Neural crest cell (in vitro differentiated cells): ENCODE results near the gene F13A1. TPM values are rescaled to one million over a fixed set of nuclear protein-coding genes. Genes with fewer than 3 reads are reported as not detected.

Experiments
- DNase-seq: peaks from one replicate; pipeline ENCODE4 v3.0.0; 2021; ENCODE audit warnings: low read depth, mixed read lengths, low spot score
- H3K27ac Mint-ChIP-seq: one replicate; pipeline ENCODE4 v1.8.0; 2021; ENCODE audit warnings: mild to moderate bottlenecking, mixed read lengths; ENCODE audit not compliant: unreplicated experiment
- H3K27me3 Mint-ChIP-seq: 2 replicates; pipeline ENCODE4 v1.8.0; 2021; ENCODE audit warnings: low read depth, mild to moderate bottlenecking, mixed read lengths
- H3K36me3 Mint-ChIP-seq: 2 replicates; pipeline ENCODE4 v1.8.0; 2021; ENCODE audit warnings: low read depth, mild to moderate bottlenecking, mixed read lengths
- H3K4me1 Mint-ChIP-seq: 2 replicates; pipeline ENCODE4 v1.8.0; 2021; ENCODE audit warnings: mixed read lengths
- H3K4me3 Mint-ChIP-seq: one replicate; pipeline ENCODE4 v1.8.0; 2021; ENCODE audit warnings: mild to moderate bottlenecking, mixed read lengths
- H3K9me3 Mint-ChIP-seq: 2 replicates; pipeline ENCODE4 v1.8.0; 2021; ENCODE audit warnings: mixed read lengths
- CTCF ChIP-seq: fragments of 200-600 bp; sonication (generic); conservative IDR thresholded peaks from 2 replicates; pipeline ENCODE4 v1.5.0; 2021; ENCODE audit warnings: antibody characterized with exemption, mild to moderate bottlenecking
- total RNA-seq: library from RNA; stranded (reverse); gene quantifications from 2 replicates; pipeline ENCODE4 v1.2.1, GENCODE V29; 2021

The F13A1 gene
- total RNA-seq, 1 donor from 2014 or later = 0.70 TPM

- no peak for TF ChIP-seq CTCF
- no peak overlapping the region for H3K4me3 Mint-ChIP-seq
- DNase-seq = no peak
- peaks cover 8% of the 10 kb centered on the region for H3K9me3 Mint-ChIP-seq
- H3K27me3 Mint-ChIP-seq = no peaks in the 10 kb centered on the region
- peaks cover 9% of the 10 kb centered on the region for H3K36me3 Mint-ChIP-seq
- peaks cover 10% of the 10 kb centered on the region for H3K4me1 Mint-ChIP-seq
- H3K27ac Mint-ChIP-seq = no peak overlapping the region
These were observed 109.5 kb downstream of the F13A1 start for GRCh38 chr6:6210994-6211393.

GRCh38 chr6:6202886-6203285, 117.6 kb downstream of the F13A1 start:
- no peak overlapping the region for H3K27ac Mint-ChIP-seq
- H3K9me3 Mint-ChIP-seq = peaks cover 3% of the 10 kb centered on the region
- DNase-seq = no peak
- H3K36me3 Mint-ChIP-seq = peaks cover 2% of the 10 kb centered on the region
- no peaks in the 10 kb centered on the region for H3K27me3 Mint-ChIP-seq
- peaks cover 25% of the 10 kb centered on the region for H3K4me1 Mint-ChIP-seq
- H3K4me3 Mint-ChIP-seq = no peak overlapping the region
- TF ChIP-seq CTCF = no peak

- no peak for TF ChIP-seq CTCF
- Mint-ChIP-seq H3K4me1 (peaks cover 15% of the 10 kb centered on the region), H3K36me3 (no peaks in the 10 kb centered on the region)
These were observed 119.3 kb downstream of the F13A1 start for GRCh38 chr6:6201200-6201599.

GRCh38 chr6:6199678-6200077, 120.8 kb downstream of the F13A1 start:
- no peak overlapping the region for H3K4me3 Mint-ChIP-seq

More at GRCh38 chr6:6201200-6201599, 119.3 kb downstream of the F13A1 start:
- Mint-ChIP-seq H3K9me3 (peaks cover 3% of the 10 kb centered on the region), H3K4me3 (no peak overlapping the region), H3K27me3 (no peaks in the 10 kb centered on the region), H3K27ac (no peak overlapping the region)
- no peak for DNase-seq

GRCh38 chr6:6196762-6197161, 123.7 kb downstream of the F13A1 start:
- Mint-ChIP-seq H3K4me3 (no peak overlapping the region), H3K27ac (no peak overlapping the region), H3K9me3 (peaks cover 3% of the 10 kb centered on the region), H3K27me3 (peaks cover 19% of the 10 kb centered on the region), H3K36me3 (no peaks in the 10 kb centered on the region), H3K4me1 (peaks cover 5% of the 10 kb centered on the region)
- DNase-seq = no peak
- no peak for TF ChIP-seq CTCF

More at GRCh38 chr6:6199678-6200077, 120.8 kb downstream of the F13A1 start:
- no peak for DNase-seq
- no peak for TF ChIP-seq CTCF
- Mint-ChIP-seq H3K4me1 (peaks cover 12% of the 10 kb centered on the region), H3K36me3 (no peaks in the 10 kb centered on the region), H3K9me3 (peaks cover 3% of the 10 kb centered on the region), H3K27ac (no peak overlapping the region), H3K27me3 (no peaks in the 10 kb centered on the region)

- no peak for TF ChIP-seq CTCF
- H3K4me1 Mint-ChIP-seq = no peaks in the 10 kb centered on the region
- peaks cover 3% of the 10 kb centered on the region for H3K9me3 Mint-ChIP-seq
- DNase-seq = no peak
- H3K27me3 Mint-ChIP-seq = peaks cover 21% of the 10 kb centered on the region
- no peak overlapping the region for H3K4me3 Mint-ChIP-seq
- H3K27ac Mint-ChIP-seq = no peak overlapping the region
- no peaks in the 10 kb centered on the region for H3K36me3 Mint-ChIP-seq
These were observed 125.4 kb downstream of the F13A1 start for GRCh38 chr6:6195080-6195479.
